Uterus (tissue), 4 donors: Measurements from ENCODE around the gene C2orf69. TPM values are rescaled to one million over a fixed set of nuclear protein-coding genes. Genes with fewer than 3 reads are reported as not detected.

ENCODE experiments used
- DNase-seq, 2 donors: peaks; one replicate each; pipeline ENCODE4 v3.0.0-alpha.2; 2019 to 2020
- H3K27ac ChIP-seq, 2 donors: fragments of 200-600 bp; sonication (generic); 1 replicate in 1 of 2; 2 replicates in 1 of 2; pipeline ENCODE4 v1.5.1; 2016 to 2018
- H3K27me3 ChIP-seq, 2 donors: fragments of 200-600 bp; sonication (generic); one replicate each; pipeline ENCODE4 v1.5.1; 2018 to 2019; ENCODE audit warnings: control low read depth in 1 of 2
- H3K36me3 ChIP-seq, 2 donors: fragments of 200-600 bp; sonication (generic); one replicate each; pipeline ENCODE4 v1.5.1; 2019; ENCODE audit warnings: control low read depth in 1 of 2
- H3K4me1 ChIP-seq, 2 donors: fragments of 200-600 bp; sonication (generic); one replicate each; pipeline ENCODE4 v1.5.1; 2018 to 2019; ENCODE audit warnings: control low read depth in 1 of 2
- H3K4me3 ChIP-seq, 2 donors: fragments of 200-600 bp; sonication (generic); 1 replicate in 1 of 2; 2 replicates in 1 of 2; pipeline ENCODE4 v1.5.1; 2018 to 2019; ENCODE audit warnings: mild to moderate bottlenecking in 1 of 2
- H3K9me3 ChIP-seq, 2 donors: fragments of 200-600 bp; sonication (generic); one replicate each; pipeline ENCODE4 v1.5.1; 2019; ENCODE audit warnings: control low read depth in 1 of 2
- POLR2A ChIP-seq, 2 donors: fragments of 450-650 bp; IDR thresholded peaks; one replicate each; pipeline ENCODE4 v1.6.1; 2016; ENCODE audit warnings: antibody characterized with exemption in 2 of 2, mild to moderate bottlenecking in 1 of 2, moderate library complexity in 1 of 2
- intact Hi-C: fragments of 100-400 bp; cut with DNase I; formaldehyde crosslinking; loops from one replicate; pipeline ENCODE4 v1.15.1; 2023; ENCODE audit warnings: low total_unique reads
- total RNA-seq, 4 donors: library from RNA; depleted of rRNA in 3 of 4; stranded (reverse); fragments of >200 nt in 3 of 4; gene quantifications; one replicate each; pipeline versions ENCODE4 v1.1.0 to v1.2.4, GENCODE V29; 2014 to 2023
- TF ChIP-seq, protein P1 (sequence below), 4 experiments: fragments of 200-600 bp in 2 of 4; fragments of 450-650 bp in 2 of 4; sonication (generic) in 2 of 4; IDR thresholded peaks; one replicate each; pipeline ENCODE4 v1.5.1; 2016 to 2019; ENCODE audit warnings: antibody characterized with exemption in 4 of 4, mild to moderate bottlenecking in 2 of 4, moderate library complexity in 1 of 4
- donor health status: DM: yes; HTN: yes; CAD: no.

Gene C2orf69
- total RNA-seq, 4 donors from 2014 or later = 9.4 to 19.4 (median 16.5) TPM

DNA sequence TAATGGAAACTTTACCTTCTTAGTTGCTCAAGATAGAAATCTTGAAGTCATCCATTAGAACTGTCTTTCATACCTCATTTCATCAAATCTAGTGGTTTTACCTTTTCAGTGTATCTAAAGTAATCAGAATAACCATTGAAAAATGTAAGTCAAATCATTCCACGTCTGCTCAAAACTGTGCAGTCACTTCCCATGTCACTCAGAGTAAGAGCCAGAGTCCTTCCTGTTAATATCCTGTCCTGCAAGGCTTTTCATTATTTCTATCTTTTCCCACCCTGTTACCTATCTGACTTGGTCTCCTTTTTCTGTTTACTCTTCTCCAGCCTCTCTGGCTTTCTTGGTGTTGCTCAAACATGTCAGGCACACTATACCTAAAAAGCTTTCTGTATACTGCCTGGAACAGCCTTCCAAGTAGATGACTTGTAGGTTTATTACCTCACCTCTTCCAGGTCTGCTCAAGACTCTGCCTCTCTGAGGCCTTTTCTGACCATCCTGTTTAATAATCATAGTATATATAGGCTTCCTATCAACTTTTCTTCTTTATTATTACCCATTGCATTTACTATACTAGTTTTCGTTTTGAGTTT, 3.4 kb downstream of the C2orf69 start:
- no peaks in the 10 kb centered on the region for H3K36me3 ChIP-seq
- H3K4me1 ChIP-seq = peaks cover 0 to 5% of the 10 kb centered on the region in 2 donors
- H3K9me3 ChIP-seq = no peaks in the 10 kb centered on the region
- no peak for DNase-seq
- intact Hi-C loops = no loop called here
- TF ChIP-seq, protein P1, sequence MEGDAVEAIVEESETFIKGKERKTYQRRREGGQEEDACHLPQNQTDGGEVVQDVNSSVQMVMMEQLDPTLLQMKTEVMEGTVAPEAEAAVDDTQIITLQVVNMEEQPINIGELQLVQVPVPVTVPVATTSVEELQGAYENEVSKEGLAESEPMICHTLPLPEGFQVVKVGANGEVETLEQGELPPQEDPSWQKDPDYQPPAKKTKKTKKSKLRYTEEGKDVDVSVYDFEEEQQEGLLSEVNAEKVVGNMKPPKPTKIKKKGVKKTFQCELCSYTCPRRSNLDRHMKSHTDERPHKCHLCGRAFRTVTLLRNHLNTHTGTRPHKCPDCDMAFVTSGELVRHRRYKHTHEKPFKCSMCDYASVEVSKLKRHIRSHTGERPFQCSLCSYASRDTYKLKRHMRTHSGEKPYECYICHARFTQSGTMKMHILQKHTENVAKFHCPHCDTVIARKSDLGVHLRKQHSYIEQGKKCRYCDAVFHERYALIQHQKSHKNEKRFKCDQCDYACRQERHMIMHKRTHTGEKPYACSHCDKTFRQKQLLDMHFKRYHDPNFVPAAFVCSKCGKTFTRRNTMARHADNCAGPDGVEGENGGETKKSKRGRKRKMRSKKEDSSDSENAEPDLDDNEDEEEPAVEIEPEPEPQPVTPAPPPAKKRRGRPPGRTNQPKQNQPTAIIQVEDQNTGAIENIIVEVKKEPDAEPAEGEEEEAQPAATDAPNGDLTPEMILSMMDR (IDR thresholded peaks at IDR 0.05) = no peak
- TF ChIP-seq POLR2A (IDR thresholded peaks at IDR 0.05) = no peak
- H3K27ac ChIP-seq = no peak overlapping the region
- no peak overlapping the region for H3K4me3 ChIP-seq
- no peaks in the 10 kb centered on the region for H3K27me3 ChIP-seq

DNA sequence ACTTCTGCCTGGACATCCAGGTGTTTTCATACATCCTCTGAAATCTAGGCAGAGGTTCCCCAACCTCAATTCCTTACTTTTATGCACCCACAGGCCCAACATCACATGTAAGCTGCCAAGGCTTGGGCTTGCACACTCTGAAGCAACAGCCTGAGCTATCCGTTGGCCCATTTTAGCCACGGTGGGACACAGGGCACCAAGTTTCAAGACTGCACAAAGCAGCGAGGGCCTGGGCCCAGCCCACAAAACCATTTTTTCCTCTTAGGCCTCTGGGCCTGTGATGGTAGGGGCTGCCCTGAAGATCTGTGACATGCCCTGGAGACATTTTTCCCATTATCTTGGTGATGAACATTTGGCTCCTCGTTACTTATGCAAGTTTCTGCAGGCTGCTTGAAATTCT, 5.9 kb downstream of the C2orf69 start:
- no peak for TF ChIP-seq POLR2A (IDR thresholded peaks at IDR 0.05)
- TF ChIP-seq, protein P1 (IDR thresholded peaks at IDR 0.05) = no peak
- Histone ChIP-seq H3K4me3 (no peak overlapping the region), H3K27me3 (no peaks in the 10 kb centered on the region), H3K9me3 (no peaks in the 10 kb centered on the region), H3K27ac (no peak overlapping the region), H3K36me3 (no peaks in the 10 kb centered on the region), H3K4me1 (no peaks in the 10 kb centered on the region)
- no peak for DNase-seq
- intact Hi-C loops = no loop called here

DNA sequence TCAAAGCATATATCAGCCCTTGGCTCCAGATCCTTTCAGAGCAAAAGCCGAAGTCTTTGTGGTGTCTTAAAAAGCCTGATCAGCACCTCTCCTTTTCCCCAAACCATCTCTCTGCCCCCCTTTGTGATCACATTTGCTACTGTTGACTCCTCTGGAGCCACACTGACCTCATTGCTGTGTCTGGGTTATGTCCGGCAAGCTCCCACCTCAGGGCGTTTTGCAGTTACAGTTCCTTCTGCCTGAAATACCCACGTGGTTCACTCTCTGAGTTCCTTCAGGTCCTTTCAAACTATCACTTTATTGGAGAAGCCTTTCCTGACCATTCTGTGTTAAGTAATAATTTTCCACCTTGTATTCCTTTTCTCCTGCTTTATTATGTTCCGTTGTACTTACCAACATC, 11.8 kb downstream of the C2orf69 start:
- no peak for DNase-seq
- no peak for TF ChIP-seq POLR2A (IDR thresholded peaks at IDR 0.05)
- TF ChIP-seq, protein P1 (IDR thresholded peaks at IDR 0.05) = no peak
- intact Hi-C loops = no loop called here

DNA sequence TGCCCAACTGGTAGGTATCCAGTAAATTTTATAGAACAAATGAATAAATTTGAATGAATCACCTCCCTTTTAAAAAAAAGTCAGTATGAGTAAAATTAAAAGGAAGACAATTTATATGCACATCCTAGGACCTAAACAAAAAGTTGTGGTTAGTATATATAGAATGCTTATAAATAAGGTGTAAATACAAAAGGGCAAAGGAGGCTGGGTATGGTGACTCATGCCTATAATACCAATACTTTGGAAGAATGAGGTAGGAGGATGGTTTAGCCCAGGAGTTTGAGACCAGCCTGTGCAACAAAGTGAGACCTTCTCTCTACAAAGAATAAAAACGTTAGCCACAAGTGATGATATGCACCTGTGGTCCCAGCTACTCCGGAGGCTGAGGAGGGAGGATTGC, 12.8 kb downstream of the C2orf69 start:
- no peaks in the 10 kb centered on the region for H3K9me3 ChIP-seq
- intact Hi-C loops = no loop called here

More for the DNA sequence above, 11.8 kb downstream of the C2orf69 start:
- Histone ChIP-seq H3K4me1 (no peaks in the 10 kb centered on the region), H3K36me3 (no peaks in the 10 kb centered on the region), H3K27me3 (no peaks in the 10 kb centered on the region), H3K4me3 (no peak overlapping the region), H3K27ac (no peak overlapping the region), H3K9me3 (no peaks in the 10 kb centered on the region)

DNA sequence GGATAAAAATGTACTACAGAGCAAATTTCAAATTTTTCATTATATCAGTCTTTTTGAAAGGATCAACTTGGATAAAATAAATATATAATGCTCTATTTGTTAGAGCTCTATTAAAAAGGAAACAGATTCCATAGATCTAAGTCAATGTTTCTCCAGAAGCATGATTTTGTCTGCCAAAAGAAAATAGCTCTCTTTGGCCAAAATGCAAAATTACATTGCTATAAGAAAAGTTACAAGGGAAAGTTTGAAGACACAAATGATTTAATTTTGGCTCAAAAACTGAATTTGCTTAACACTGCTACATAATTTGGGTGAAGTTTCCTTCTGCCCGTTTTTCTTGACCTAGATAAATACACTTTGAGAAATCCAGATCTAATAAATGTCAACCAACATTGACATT, 15.7 kb downstream of the C2orf69 start:
- no peaks in the 10 kb centered on the region for H3K36me3 ChIP-seq
- H3K4me3 ChIP-seq = no peak overlapping the region
- no peaks in the 10 kb centered on the region for H3K9me3 ChIP-seq
- no peaks in the 10 kb centered on the region for H3K27me3 ChIP-seq
- DNase-seq = no peak
- H3K4me1 ChIP-seq = no peaks in the 10 kb centered on the region
- intact Hi-C loops = no loop called here
- no peak for TF ChIP-seq POLR2A (IDR thresholded peaks at IDR 0.05)
- TF ChIP-seq, protein P1 (IDR thresholded peaks at IDR 0.05) = no peak
- H3K27ac ChIP-seq = no peak overlapping the region

More for the DNA sequence above, 12.8 kb downstream of the C2orf69 start:
- H3K36me3 ChIP-seq = no peaks in the 10 kb centered on the region
- H3K4me3 ChIP-seq = no peak overlapping the region
- no peaks in the 10 kb centered on the region for H3K27me3 ChIP-seq
- no peak for DNase-seq
- TF ChIP-seq POLR2A (IDR thresholded peaks at IDR 0.05) = no peak
- TF ChIP-seq, protein P1 (IDR thresholded peaks at IDR 0.05) = no peak
- H3K27ac ChIP-seq = no peak overlapping the region
- no peaks in the 10 kb centered on the region for H3K4me1 ChIP-seq
